Measurements from ENCODE around the gene TMEM208. TPM values are rescaled to one million over a fixed set of nuclear protein-coding genes. Genes with fewer than 3 reads are reported as not detected.

TMEM208 gene
- total RNA-seq, 1 experiment from 2014 or later, result 19.5 TPM

DNA sequence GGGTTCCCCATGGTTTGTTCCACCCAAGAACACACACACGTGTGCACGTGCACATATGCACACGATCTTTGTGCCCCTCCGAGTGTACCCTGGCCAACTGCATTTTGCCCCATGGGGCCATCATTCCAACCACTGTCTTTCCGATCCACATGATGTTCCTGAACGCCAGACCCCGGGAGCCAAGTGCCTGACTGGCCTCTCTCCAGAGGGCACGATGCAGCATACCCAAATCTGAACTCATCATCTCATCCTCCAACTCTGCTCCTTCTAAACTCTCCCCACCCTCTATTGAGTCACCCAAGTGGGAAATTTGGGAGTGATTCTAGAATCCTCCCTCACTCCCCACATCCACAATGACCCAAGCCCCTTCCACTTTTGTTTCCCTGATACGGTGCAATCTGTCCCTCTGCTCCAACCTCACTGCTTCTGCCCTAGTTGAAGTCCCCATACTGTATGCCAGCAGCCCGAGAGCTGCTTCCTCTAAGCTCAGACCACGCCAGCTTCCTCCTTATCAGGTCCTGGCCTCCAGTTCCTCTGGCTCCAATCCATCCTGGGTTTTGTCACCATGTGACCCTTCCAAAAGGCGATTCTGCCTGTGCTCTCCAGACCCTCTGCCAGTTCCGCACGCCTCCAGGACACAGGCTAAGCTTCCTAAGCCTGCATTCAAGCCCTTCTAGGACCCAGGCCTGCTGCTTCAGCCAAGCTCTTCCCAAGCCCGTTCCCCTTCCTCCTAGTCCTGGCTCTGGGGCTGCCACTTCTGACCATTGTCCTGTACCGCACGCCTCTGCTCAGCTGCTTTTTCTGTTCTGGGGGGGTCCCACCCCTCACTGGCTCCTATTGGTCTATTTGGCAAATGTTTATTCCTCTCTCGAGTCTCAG lies 10.1 kb upstream of the TMEM208 start:
- Histone ChIP-seq H3K9me2 (replicated peaks; ENCODE audit: insufficient read depth, low read length) (no peaks in the 10 kb centered on the region), H3K4me3 (ENCODE audit: low read length) (no peak overlapping the region), H3K9me3 (ENCODE audit: low read length) (no peaks in the 10 kb centered on the region), H2AFZ (ENCODE audit: low read length) (no peak overlapping the region), H4K20me1 (ENCODE audit: insufficient read depth, low read depth, low read length) (no peaks in the 10 kb centered on the region), H3K4me1 (ENCODE audit: low read length) (no peaks in the 10 kb centered on the region), H3K27me3 (ENCODE audit: low read length) (no peaks in the 10 kb centered on the region), H3K9ac (ENCODE audit: low read length) (no peak overlapping the region), H3K4me2 (ENCODE audit: low read depth, low read length, poor library complexity, severe bottlenecking) (no peak overlapping the region), H3K27ac (ENCODE audit: low read length) (no peak overlapping the region), H3K79me2 (ENCODE audit: low read length) (no peaks in the 10 kb centered on the region), H3K36me3 (ENCODE audit: insufficient read depth, low read length) (no peaks in the 10 kb centered on the region)
- no peak for DNase-seq

DNA sequence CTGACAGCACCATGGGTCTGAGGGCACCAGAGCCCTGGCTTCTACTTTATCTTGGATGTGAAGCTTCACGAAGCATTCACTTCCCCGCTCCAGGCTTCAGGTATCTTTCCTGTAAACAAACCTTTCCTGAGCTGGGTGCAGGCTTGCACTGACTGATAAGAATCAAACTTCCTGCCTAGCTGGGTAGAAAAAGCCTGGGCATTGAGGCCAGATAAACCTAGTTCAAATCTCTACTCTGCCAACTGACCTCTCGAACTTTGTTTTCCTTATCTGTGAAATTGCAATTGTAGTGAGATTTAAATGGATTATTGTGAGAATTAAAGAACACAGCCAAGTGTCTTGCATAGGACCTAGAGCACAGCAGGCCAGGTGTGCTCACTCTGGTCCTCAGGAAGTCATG lies 2.9 kb upstream of the TMEM208 start:
- Histone ChIP-seq H3K79me2 (ENCODE audit: low read length) (peaks cover 27% of the 10 kb centered on the region), H3K9me3 (ENCODE audit: low read length) (no peaks in the 10 kb centered on the region), H3K27ac (ENCODE audit: low read length) (no peak overlapping the region), H3K4me1 (ENCODE audit: low read length) (peaks cover 30% of the 10 kb centered on the region), H4K20me1 (ENCODE audit: insufficient read depth, low read depth, low read length) (peaks cover 10% of the 10 kb centered on the region; the same call in 1 of the 2 replicates), H3K4me2 (ENCODE audit: low read depth, low read length, poor library complexity, severe bottlenecking) (no peak overlapping the region), H3K36me3 (ENCODE audit: insufficient read depth, low read length) (peaks cover 4% of the 10 kb centered on the region; the same call in 1 of the 2 replicates), H3K4me3 (ENCODE audit: low read length) (no peak overlapping the region), H3K9ac (ENCODE audit: low read length) (no peak overlapping the region), H3K9me2 (replicated peaks; ENCODE audit: insufficient read depth, low read length) (no peaks in the 10 kb centered on the region), H2AFZ (ENCODE audit: low read length) (no peak overlapping the region), H3K27me3 (ENCODE audit: low read length) (no peaks in the 10 kb centered on the region)
- no peak for DNase-seq

DNA sequence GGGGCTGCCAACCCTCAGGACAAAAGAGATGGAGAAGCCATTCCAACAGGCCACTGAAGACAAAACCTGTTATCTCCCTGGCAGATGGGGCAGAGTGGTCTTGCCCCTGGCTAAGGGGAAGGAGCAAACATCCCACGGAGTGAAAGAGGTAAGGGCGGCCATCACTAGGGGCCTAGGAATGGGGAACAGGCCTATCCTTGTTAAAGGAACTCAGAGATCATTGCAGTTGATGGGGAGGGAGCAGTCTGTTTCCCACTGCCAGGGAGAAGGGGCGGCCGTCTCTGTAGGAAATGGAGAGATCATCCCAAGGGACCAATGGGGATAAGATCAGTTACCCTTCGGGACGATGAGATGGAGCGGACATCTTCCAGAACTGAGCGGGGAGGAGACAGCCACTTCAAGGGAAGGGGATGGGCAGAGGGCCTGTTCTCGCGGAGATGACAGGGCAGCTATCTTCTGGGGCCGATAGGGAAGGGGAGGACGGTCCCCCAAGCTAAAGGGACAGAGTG lies 581 bp upstream of the TMEM208 start:
- H4K20me1 ChIP-seq (ENCODE audit: insufficient read depth, low read depth, low read length), result peaks cover 10% of the 10 kb centered on the region; the same call in 1 of the 2 replicates
- peaks cover 30% of the 10 kb centered on the region for H3K4me1 ChIP-seq (ENCODE audit: low read length)
- H3K9me2 ChIP-seq (replicated peaks; ENCODE audit: insufficient read depth, low read length), result no peaks in the 10 kb centered on the region
- no peaks in the 10 kb centered on the region for H3K9me3 ChIP-seq (ENCODE audit: low read length)
- peak overlapping the region; percentile 5; the same call in 1 of the 2 replicates for H3K27ac ChIP-seq (ENCODE audit: low read length)
- H3K79me2 ChIP-seq (ENCODE audit: low read length), result peaks cover 29% of the 10 kb centered on the region
- peak overlapping the region; percentile 79 for H3K9ac ChIP-seq (ENCODE audit: low read length)
- H3K36me3 ChIP-seq (ENCODE audit: insufficient read depth, low read length), result peaks cover 9% of the 10 kb centered on the region; the same call in 1 of the 2 replicates
- H3K4me2 ChIP-seq (ENCODE audit: low read depth, low read length, poor library complexity, severe bottlenecking), result peak overlapping the region; percentile 91
- no peaks in the 10 kb centered on the region for H3K27me3 ChIP-seq (ENCODE audit: low read length)
- H3K4me3 ChIP-seq (ENCODE audit: low read length), result peak overlapping the region; percentile 97
- peak overlapping the region; percentile 38; the same call in 1 of the 2 replicates for H2AFZ ChIP-seq (ENCODE audit: low read length)
- DNase-seq, result no peak

DNA sequence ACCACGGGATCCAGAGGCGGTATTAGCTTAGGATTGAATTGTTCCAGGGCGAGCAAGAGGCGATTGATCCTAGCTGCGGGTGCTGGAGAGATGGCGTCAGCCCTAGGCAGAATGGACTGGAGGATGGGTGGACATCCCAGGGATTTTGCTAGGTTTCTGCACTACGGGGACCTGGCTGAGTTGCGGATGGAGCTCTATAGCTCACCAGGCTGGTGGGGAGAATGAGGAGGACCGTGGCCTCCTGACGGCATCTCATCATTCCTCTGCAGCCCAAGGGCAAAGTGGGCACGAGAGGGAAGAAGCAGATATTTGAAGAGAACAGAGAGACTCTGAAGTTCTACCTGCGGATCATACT lies 614 bp downstream of the TMEM208 start:
- peaks cover 10% of the 10 kb centered on the region; the same call in 1 of the 2 replicates for H4K20me1 ChIP-seq (ENCODE audit: insufficient read depth, low read depth, low read length)
- peaks cover 30% of the 10 kb centered on the region for H3K4me1 ChIP-seq (ENCODE audit: low read length)
- H3K4me2 ChIP-seq (ENCODE audit: low read depth, low read length, poor library complexity, severe bottlenecking), result peak overlapping the region; percentile 91
- H3K9me2 ChIP-seq (replicated peaks; ENCODE audit: insufficient read depth, low read length), result no peaks in the 10 kb centered on the region
- peaks cover 29% of the 10 kb centered on the region for H3K79me2 ChIP-seq (ENCODE audit: low read length)
- no peak overlapping the region for H3K27ac ChIP-seq (ENCODE audit: low read length)
- no peaks in the 10 kb centered on the region for H3K27me3 ChIP-seq (ENCODE audit: low read length)
- DNase-seq, result no peak
- H3K9ac ChIP-seq (ENCODE audit: low read length), result peak overlapping the region; percentile 91
- peak overlapping the region; percentile 97 for H3K4me3 ChIP-seq (ENCODE audit: low read length)
- peaks cover 15% of the 10 kb centered on the region; the same call in 1 of the 2 replicates for H3K36me3 ChIP-seq (ENCODE audit: insufficient read depth, low read length)
- H3K9me3 ChIP-seq (ENCODE audit: low read length), result no peaks in the 10 kb centered on the region
- no peak overlapping the region for H2AFZ ChIP-seq (ENCODE audit: low read length)

DNA sequence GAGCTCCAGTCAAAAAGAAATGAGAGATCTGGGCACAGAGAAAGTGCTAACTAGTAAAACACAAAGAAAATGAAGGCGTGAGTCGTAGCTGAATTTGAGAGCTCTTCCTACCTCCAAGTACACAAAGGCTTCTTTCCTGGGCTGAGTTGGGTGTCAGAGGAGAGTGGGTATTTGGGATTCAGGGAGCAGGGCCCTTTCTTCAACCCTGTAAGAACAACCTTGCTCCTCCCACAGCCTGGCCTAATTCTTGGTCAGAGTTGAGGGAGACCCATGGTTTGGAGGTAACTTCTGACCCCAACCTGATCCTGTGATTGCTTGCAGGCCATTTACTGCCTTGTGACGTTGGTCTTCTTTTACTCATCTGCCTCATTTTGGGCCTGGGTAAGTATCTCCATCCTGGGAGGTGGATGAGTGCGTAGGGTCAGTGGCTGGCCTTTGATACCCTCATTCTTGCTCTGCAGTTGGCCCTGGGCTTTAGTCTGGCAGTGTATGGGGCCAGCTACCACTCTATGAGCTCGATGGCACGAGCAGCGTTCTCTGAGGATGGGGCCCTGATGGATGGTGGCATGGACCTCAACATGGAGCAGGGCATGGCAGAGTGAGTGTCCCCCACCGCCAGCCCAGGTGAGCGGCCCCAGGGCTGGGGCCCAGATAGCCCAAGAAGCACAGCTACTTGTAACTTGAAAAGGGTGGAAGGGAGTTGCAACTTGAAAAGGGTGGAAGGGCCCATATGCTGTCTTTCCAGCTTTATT lies 1.3 kb downstream of the TMEM208 start:
- Histone ChIP-seq H3K4me2 (ENCODE audit: low read depth, low read length, poor library complexity, severe bottlenecking) (peak overlapping the region; percentile 91), H3K4me3 (ENCODE audit: low read length) (peak overlapping the region; percentile 97), H3K9me3 (ENCODE audit: low read length) (no peaks in the 10 kb centered on the region), H3K36me3 (ENCODE audit: insufficient read depth, low read length) (peaks cover 15% of the 10 kb centered on the region; the same call in 1 of the 2 replicates), H3K79me2 (ENCODE audit: low read length) (peaks cover 29% of the 10 kb centered on the region), H3K27ac (ENCODE audit: low read length) (no peak overlapping the region), H4K20me1 (ENCODE audit: insufficient read depth, low read depth, low read length) (peaks cover 10% of the 10 kb centered on the region; the same call in 1 of the 2 replicates), H3K27me3 (ENCODE audit: low read length) (no peaks in the 10 kb centered on the region), H3K9me2 (replicated peaks; ENCODE audit: insufficient read depth, low read length) (no peaks in the 10 kb centered on the region), H3K4me1 (ENCODE audit: low read length) (peaks cover 30% of the 10 kb centered on the region), H2AFZ (ENCODE audit: low read length) (no peak overlapping the region), H3K9ac (ENCODE audit: low read length) (peak overlapping the region; percentile 91)
- DNase-seq, result no peak

DNA sequence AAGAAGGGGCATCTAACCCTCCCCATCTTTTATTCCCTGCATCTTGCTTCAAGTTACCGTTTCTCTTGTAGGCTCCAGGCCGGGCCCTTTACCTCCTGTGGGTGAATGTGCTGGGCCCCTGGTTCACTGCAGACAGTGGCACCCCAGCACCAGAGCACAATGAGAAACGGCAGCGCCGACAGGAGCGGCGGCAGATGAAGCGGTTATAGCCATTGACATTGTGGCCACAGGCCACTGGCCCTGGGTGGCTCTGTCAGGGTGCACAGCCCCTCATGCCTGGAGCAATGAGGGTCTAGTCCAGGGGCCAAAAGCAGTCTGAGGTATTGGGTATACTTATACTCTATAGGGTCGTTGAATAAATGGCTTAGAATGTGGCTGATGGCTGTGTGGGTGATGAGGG lies 2.0 kb downstream of the TMEM208 start:
- no peaks in the 10 kb centered on the region for H3K9me2 ChIP-seq (replicated peaks; ENCODE audit: insufficient read depth, low read length)
- no peak overlapping the region for H3K4me3 ChIP-seq (ENCODE audit: low read length)
- no peak overlapping the region for H3K4me2 ChIP-seq (ENCODE audit: low read depth, low read length, poor library complexity, severe bottlenecking)
- H3K9ac ChIP-seq (ENCODE audit: low read length), result no peak overlapping the region
- no peaks in the 10 kb centered on the region for H3K27me3 ChIP-seq (ENCODE audit: low read length)
- H3K9me3 ChIP-seq (ENCODE audit: low read length), result no peaks in the 10 kb centered on the region
- H3K4me1 ChIP-seq (ENCODE audit: low read length), result peaks cover 30% of the 10 kb centered on the region
- no peak for DNase-seq
- no peak overlapping the region for H3K27ac ChIP-seq (ENCODE audit: low read length)
- peaks cover 10% of the 10 kb centered on the region; the same call in 1 of the 2 replicates for H4K20me1 ChIP-seq (ENCODE audit: insufficient read depth, low read depth, low read length)
- no peak overlapping the region for H2AFZ ChIP-seq (ENCODE audit: low read length)
- peaks cover 29% of the 10 kb centered on the region for H3K79me2 ChIP-seq (ENCODE audit: low read length)
- H3K36me3 ChIP-seq (ENCODE audit: insufficient read depth, low read length), result peaks cover 15% of the 10 kb centered on the region; the same call in 1 of the 2 replicates

DNA sequence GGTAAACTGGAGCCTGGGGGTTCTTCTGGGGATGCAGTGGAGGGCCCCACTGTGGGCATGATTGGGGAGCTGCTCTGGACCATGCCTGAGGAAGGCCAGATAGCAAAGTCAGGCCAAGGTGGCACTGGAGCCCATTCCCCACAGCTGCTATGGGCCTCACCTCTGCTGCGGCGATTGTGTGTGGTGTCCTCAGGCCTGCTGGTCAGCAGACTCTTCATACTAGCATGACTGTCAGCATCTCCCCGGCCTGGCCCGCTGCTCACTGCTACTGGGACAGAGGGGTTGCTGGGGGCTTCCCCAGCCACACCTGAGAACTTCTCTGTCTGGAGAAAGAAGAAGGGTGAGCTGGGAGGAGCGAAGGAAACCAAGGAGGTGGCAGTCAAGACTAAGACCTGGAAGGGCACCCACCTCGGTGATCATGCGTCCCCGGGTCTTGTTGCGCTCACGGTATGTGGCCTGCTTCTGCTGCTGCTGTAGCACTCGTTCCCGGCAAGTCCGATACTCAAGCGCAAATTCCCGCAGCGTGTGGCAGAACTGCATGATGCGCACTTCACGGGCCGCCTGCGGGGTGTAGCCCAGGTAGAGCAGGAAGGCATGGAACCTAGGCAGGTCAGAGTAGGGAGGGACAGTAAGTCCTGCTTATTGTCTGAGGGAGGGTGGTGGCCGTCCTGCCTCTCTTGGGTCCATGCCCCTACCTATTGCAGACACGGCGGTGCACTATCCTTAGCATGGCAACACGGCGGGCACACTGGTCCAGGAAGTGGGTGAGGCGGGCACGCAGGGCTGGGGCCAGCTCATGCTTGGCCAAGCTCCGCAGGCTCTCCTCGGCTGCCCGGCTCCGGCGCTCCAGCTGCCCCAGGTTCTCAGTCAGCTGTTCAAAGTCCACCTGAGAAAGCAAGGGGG lies 3.2 kb downstream of the TMEM208 start:
- Histone ChIP-seq H3K27me3 (ENCODE audit: low read length) (no peaks in the 10 kb centered on the region), H3K4me2 (ENCODE audit: low read depth, low read length, poor library complexity, severe bottlenecking) (no peak overlapping the region), H3K4me3 (ENCODE audit: low read length) (no peak overlapping the region), H3K9me2 (replicated peaks; ENCODE audit: insufficient read depth, low read length) (no peaks in the 10 kb centered on the region), H3K9me3 (ENCODE audit: low read length) (no peaks in the 10 kb centered on the region), H2AFZ (ENCODE audit: low read length) (no peak overlapping the region), H3K9ac (ENCODE audit: low read length) (no peak overlapping the region), H3K4me1 (ENCODE audit: low read length) (peaks cover 23% of the 10 kb centered on the region), H3K27ac (ENCODE audit: low read length) (no peak overlapping the region), H3K36me3 (ENCODE audit: insufficient read depth, low read length) (peaks cover 15% of the 10 kb centered on the region; the same call in 1 of the 2 replicates), H4K20me1 (ENCODE audit: insufficient read depth, low read depth, low read length) (peaks cover 10% of the 10 kb centered on the region; the same call in 1 of the 2 replicates), H3K79me2 (ENCODE audit: low read length) (peaks cover 29% of the 10 kb centered on the region)
- DNase-seq, result no peak
